K562 (cell line): ENCODE data around the gene SPRYD3. TPM values are rescaled to one million over a fixed set of nuclear protein-coding genes. Genes with fewer than 3 reads are reported as not detected.

Experiments used
- CHAMP1 ChIP-seq: fragments of 450-650 bp; IDR thresholded peaks from 2 replicates; pipeline ENCODE4 v1.6.1; 2016; ENCODE audit warnings: mild to moderate bottlenecking
- COPS2 ChIP-seq: fragments of 450-650 bp; conservative IDR thresholded peaks from 2 replicates; pipeline ENCODE4 v1.6.1; 2016; ENCODE audit warnings: mild to moderate bottlenecking, moderate library complexity
- CTBP1 ChIP-seq: fragments of 450-650 bp; IDR thresholded peaks from 2 replicates; pipeline ENCODE4 v1.6.1; 2016; ENCODE audit warnings: borderline replicate concordance
- E2F8 ChIP-seq: fragments of 450-650 bp; IDR thresholded peaks from 2 replicates; pipeline ENCODE4 v1.7.1; 2018; ENCODE audit warnings: mild to moderate bottlenecking, low read depth; ENCODE audit not compliant: partially characterized antibody
- MAFK ChIP-seq: IDR thresholded peaks from 2 replicates; pipeline ENCODE4 v1.6.1; 2011; ENCODE audit warnings: low read length, improper control_type of control experiment
- MEF2D ChIP-seq: conservative IDR thresholded peaks from 2 replicates; pipeline ENCODE4 v1.6.1; 2016; ENCODE audit warnings: low read depth, missing genetic modification characterization, missing compliant biosample characterization
- MLX ChIP-seq, 2 experiments: fragments of 450-650 bp in 1 of 2; sonication (generic) in 1 of 2; formaldehyde crosslinking; conservative IDR thresholded peaks; 2 replicates each; pipeline versions ENCODE4 v1.4.0 to v1.8.1; 2020 to 2022; ENCODE audit warnings: mild to moderate bottlenecking in 1 of 2, missing genetic modification reagents in 1 of 2
- SFPQ ChIP-seq: fragments of 200-400 bp; formaldehyde crosslinking; IDR thresholded peaks from 2 replicates; pipeline ENCODE4 v1.6.1; 2017; ENCODE audit warnings: mild to moderate bottlenecking, low read depth, low read length, moderate library complexity
- SIN3A ChIP-seq, 2 experiments: fragments of 150-350 bp in 1 of 2; IDR thresholded peaks; 2 replicates each; pipeline ENCODE4 v1.6.1; 2011 to 2016; ENCODE audit warnings: borderline replicate concordance in 2 of 2, low read depth in 2 of 2, low read length in 2 of 2, mild to moderate bottlenecking in 2 of 2, moderate library complexity in 2 of 2; ENCODE audit not compliant: control insufficient read depth in 1 of 2
- SREBF1 ChIP-seq: fragments of 150-350 bp; IDR thresholded peaks from 2 replicates; pipeline ENCODE4 v1.6.1; 2014; ENCODE audit warnings: antibody characterized with exemption, low read depth, low read length, borderline replicate concordance
- SRSF1 ChIP-seq: fragments of 200-400 bp; formaldehyde crosslinking; IDR thresholded peaks from 2 replicates; pipeline ENCODE4 v1.6.1; 2017; ENCODE audit warnings: mild to moderate bottlenecking, low read depth, low read length, moderate library complexity
- THAP12 ChIP-seq: fragments of 250-450 bp; sonication (Bioruptor Pico); IDR thresholded peaks from 2 replicates; pipeline ENCODE4 v1.9.0; 2021; ENCODE audit warnings: mild to moderate bottlenecking, inconsistent platforms
- ZNF589 ChIP-seq: fragments of 200-800 bp; sonication (Bioruptor generic); IDR thresholded peaks from 2 replicates; pipeline ENCODE4 v1.6.1; 2016; ENCODE audit warnings: low read depth, missing genetic modification characterization, missing compliant biosample characterization
- ZNF79 ChIP-seq: fragments of 250-450 bp; sonication (Bioruptor Pico); IDR thresholded peaks from 2 replicates; pipeline ENCODE4 v1.4.0; 2020; ENCODE audit warnings: low read depth, mild to moderate bottlenecking, moderate library complexity
- ZSCAN32 ChIP-seq: fragments of 450-650 bp; formaldehyde crosslinking; IDR thresholded peaks from 2 replicates; pipeline ENCODE4 v1.4.0; 2020; ENCODE audit warnings: mild to moderate bottlenecking, moderate library complexity
- ZZZ3 ChIP-seq: fragments of 450-650 bp; IDR thresholded peaks from 2 replicates; pipeline ENCODE4 v1.6.1; 2016; ENCODE audit warnings: antibody characterized with exemption, mild to moderate bottlenecking, moderate library complexity
- polyA plus RNA-seq, 8 experiments: library from polyadenylated mRNA; depleted of rRNA in 4 of 8; stranded (reverse) in 5 of 8; unstranded in 3 of 8; fragments of >200 nt; fragmentation: Nextera tagmentation in 2 of 8; fragmentation: Illumina TruSeq in 1 of 8; extraction: Ambion mirVana in 2 of 8; extraction: Trizol in 1 of 8; gene quantifications; 2 replicates each; pipeline versions ENCODE4 v1.2.1 to v1.2.3, GENCODE V29; 2011 to 2014; ENCODE audit warnings: inconsistent platforms in 1 of 8, missing spikeins in 1 of 8
- total RNA-seq, 7 experiments: library from RNA; depleted of rRNA in 6 of 7; stranded (reverse); fragments of >200 nt in 6 of 7; fragmentation: Illumina TruSeq in 2 of 7; extraction: Trizol in 2 of 7; gene quantifications; 2 replicates each; pipeline versions ENCODE4 v1.2.1 to v1.2.3, GENCODE V29; 2011 to 2021; ENCODE audit warnings: low replicate concordance in 1 of 7

SPRYD3 gene
- total and polyA plus RNA-seq, 9 of the 15 experiments (the other 6 are each of a cell fraction or from before 2014, with no cell fraction given) = 1.5 to 13.6 (median 7.6) TPM

GRCh38 chr12:53054112-53054878, 24.9 kb downstream of the SPRYD3 start (continued):
- TF ChIP-seq SFPQ (no peak), MEF2D (tag) (no peak), SIN3A (IDR thresholded peaks at IDR 0.05; ENCODE audit: borderline replicate concordance in 2 of 2, control insufficient read depth in 1 of 2, low read depth in 2 of 2, low read length in 2 of 2) (0 out of 4 replicates have a peak, but pooled peaks have one; percentile 17 to 40), E2F8 (no peak), MAFK (no peak), CTBP1 (peak; percentile 92), ZZZ3 (no peak), SREBF1 (no peak), CHAMP1 (no peak), SRSF1 (no peak), ZNF79 (no peak), MLX (CRISPR knock-in tag; conservative IDR thresholded peaks at IDR 0.05) (no peak), COPS2 (no peak), ZSCAN32 (CRISPR knock-in tag) (no peak), ZNF589 (CRISPR knock-in tag) (no peak), THAP12 (CRISPR knock-in tag) (no peak)
